Measurements from ENCODE around the gene NEURL1.

The NEURL1 gene

DNA sequence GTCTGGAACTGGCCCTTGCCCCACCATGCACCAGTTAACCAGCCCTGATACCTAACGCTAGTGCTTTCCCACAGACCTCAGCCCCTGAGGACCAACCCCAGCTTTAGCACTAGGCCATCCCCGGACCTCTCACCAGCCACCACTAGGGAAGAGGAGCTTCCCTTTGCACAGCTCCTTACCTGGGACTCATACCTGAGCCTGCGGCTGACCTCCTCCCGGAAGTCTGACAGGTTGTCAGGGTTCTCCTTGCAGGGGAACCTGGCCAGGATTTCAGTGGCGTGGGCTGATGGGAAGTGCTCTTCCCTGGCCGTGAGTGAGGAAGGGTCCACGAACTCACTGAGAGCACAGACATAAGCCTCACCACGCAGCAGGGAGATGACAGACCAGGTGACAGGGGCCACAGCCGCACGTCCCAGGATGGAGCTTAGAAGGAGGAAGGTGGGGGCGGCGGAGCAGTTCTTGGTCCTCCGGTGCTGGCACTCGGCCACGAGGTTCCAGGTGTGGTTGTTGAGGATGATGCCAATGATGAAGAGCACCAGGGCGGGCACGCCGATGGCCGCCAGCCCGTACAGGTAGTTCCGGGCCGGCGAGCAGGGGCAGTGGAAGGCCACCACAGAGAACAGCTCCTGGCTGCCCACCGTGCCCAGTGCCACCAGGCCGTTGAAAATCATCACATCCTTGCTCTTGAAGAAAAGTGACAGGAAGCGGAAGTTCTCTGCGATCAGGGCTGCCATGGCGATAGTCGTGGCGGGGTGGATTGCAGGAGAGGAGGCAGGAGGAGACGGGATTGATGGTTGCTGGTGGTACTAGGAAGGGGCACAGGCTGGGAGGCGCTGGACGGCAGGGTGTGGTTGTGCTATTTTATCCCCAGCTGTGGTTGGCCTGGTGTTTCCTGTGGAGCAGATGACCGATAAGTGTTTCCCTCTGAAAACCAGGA is 44.0 kb upstream of the NEURL1 start:
- TF ChIP-seq CTCF (conservative IDR thresholded peaks at IDR 0.05; ENCODE audit: low read depth, low read length), result no peak
- H3K4me3 ChIP-seq (ENCODE audit: low read depth, low read length), result no peak overlapping the region
- DNase-seq (ENCODE audit: low read depth), result no peak

GRCh38 chr10:103450201-103450695 is 43.3 kb upstream of the NEURL1 start:
- H3K4me3 ChIP-seq (ENCODE audit: low read depth, low read length), result no peak overlapping the region
- no peak for TF ChIP-seq CTCF (conservative IDR thresholded peaks at IDR 0.05; ENCODE audit: low read depth, low read length)
- no peak for DNase-seq (ENCODE audit: low read depth)

- TF ChIP-seq CTCF (conservative IDR thresholded peaks at IDR 0.05; ENCODE audit: low read depth, low read length), result no peak
- peak; percentile 17 for DNase-seq (ENCODE audit: low read depth)
- peak overlapping the region; percentile 72 for H3K4me3 ChIP-seq (ENCODE audit: low read depth, low read length)
Measured at GRCh38 chr10:103451091-103451813, 42.3 kb upstream of the NEURL1 start.

DNA sequence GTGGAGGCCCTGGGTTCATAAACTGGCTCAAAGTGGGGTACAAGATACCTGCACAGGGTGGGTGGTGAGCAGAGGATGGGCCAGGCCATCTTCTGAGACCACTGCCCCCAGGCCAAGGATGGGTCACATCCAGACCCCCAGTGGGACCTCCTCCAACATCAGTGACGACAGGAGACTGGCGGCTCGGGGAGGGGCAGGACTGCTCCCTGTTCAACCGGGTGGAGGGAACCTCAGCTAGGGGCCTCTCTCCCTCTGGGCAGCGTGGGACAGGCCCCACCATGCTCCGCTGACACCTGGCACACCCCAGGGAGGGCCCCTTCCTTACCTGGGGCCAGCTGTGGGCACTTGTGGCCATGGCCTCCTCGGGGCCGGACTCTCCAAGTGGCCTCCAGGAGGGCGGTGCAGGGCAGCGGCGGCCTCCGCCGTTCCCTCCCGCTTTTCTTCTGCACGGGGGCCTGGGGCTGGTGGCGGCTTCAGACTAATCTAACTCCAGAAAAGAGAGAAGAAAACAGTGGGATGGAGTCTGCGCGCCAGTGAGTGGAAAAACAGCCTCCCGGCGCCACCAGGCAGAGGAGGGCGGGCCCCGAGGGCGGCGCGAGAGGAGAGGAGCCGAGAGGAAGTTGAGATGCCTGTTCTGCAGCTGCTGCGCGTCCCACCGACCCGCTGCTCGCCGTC is 41.5 kb upstream of the NEURL1 start, which contains the start of gene CALHM2:
Gene CALHM2 (minus strand): TSS at position 540 of the 675 bp plus-strand sequence. CDS start 2,429 bp downstream, outside the sequence.
- DNase-seq (ENCODE audit: low read depth), result peak; percentile 68
- H3K4me3 ChIP-seq (ENCODE audit: low read depth, low read length), result peak within 1 kb of the TSS; percentile 72
- TF ChIP-seq CTCF (conservative IDR thresholded peaks at IDR 0.05; ENCODE audit: low read depth, low read length), result no peak

DNA sequence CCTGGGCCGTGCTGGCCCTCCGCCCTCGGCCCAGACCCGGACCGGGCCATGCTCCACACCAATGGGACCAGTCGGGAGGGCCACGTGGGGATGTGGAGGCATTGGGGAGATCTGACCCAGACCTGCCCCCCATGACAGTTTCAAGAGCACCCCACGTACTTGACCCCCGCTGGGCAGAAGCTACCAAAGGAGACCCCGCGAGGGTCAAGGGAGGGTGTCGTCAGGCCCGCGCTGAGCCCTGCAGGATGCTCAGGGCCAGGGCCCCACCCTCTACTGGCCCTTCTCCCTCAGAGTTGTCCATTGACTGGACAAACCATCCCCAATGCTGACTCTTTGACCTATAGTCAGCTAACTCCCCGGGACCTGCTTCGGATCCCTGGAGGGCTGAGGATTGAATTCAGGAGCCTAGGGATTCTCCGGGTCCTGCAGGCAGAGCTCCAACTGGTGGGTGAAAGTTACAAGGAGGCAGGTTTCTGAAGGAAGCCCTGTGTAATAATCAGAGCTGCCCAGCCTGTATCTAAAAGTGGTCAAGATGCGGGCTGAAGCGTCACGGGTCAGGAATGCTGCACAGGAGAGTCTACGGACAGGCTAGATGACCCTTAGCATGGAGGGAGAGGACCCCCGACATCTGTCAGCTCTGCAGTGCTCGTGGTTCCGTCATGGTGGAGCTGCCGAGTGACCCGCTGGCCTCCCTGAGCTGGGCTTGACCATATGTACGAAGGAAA is 40.8 kb upstream of the NEURL1 start:
- peak; percentile 19 for DNase-seq (ENCODE audit: low read depth)
- H3K4me3 ChIP-seq (ENCODE audit: low read depth, low read length), result peak overlapping the region; percentile 72
- no peak for TF ChIP-seq CTCF (conservative IDR thresholded peaks at IDR 0.05; ENCODE audit: low read depth, low read length)

- DNase-seq (ENCODE audit: low read depth), result no peak
- no peak overlapping the region for H3K4me3 ChIP-seq (ENCODE audit: low read depth, low read length)
- no peak for TF ChIP-seq CTCF (conservative IDR thresholded peaks at IDR 0.05; ENCODE audit: low read depth, low read length)
Measured at GRCh38 chr10:103454026-103454425, 39.5 kb upstream of the NEURL1 start.
